HG03521 (cell line): ENCODE measurements around the gene TUFM.
A peak's percentile ranks its signal among the peaks of the same experiment; 100 is the strongest.
"Not testable (repeated sequence)": the region's sequence is repeated elsewhere in the genome, so short reads cannot be mapped to it uniquely, and the experiment has no call there.

Experiments used
- ATAC-seq: cut with Tn5 transposase; IDR thresholded peaks from one replicate; pipeline ENCODE4 v1.9.1; 2021; ENCODE audit warnings: mild to moderate bottlenecking, moderate library complexity; ENCODE audit not compliant: unreplicated experiment

The TUFM gene

DNA sequence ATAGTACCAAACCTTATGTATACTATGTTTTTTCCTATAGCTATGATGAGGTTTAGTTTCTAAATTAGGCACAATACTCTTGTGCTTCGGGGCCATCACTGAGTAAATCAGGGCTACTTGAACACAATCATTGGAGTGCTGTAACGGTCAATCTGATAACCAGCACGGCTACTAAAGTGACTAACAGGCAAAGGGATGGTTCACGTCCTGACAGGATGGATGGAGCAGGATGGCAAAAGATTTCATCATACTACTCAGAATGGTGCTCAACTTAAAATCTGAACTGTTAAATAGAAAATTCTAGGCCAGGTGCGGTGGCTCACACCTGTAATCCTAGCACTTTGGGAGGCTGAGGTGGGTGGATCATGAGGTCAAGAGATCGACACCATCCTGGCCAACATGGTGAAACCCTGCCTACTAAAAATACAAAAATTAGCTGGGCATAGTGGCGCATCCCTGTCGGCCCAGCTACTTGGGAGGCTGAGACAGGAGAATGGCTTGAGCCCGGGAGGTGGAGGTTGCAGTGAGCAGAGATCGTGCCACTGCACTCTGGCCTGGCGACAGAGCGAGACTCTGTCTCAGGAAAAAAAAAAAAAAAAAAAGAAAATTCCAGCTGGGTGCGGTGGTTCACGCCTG, 7.0 kb downstream of the TUFM start:
- no peak for ATAC-seq

DNA sequence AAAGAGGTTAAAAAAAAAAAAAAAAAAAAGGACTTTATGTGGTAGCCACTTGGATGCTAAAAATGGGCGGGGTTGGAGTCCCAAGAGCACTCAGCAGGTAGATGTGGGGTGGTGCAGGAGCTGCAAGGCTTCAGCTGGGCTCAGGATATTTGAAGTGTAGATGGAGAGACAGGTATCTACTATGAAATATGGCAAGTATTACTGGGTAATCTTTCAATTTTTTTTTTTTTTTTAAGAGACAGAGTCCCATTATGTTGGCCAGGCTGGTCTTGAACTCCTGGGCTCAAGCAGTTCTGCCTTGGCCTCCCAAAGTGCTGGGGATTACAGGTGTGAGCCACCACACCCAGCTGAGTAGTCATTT, 7.6 kb downstream of the TUFM start:
- no peak for ATAC-seq

DNA sequence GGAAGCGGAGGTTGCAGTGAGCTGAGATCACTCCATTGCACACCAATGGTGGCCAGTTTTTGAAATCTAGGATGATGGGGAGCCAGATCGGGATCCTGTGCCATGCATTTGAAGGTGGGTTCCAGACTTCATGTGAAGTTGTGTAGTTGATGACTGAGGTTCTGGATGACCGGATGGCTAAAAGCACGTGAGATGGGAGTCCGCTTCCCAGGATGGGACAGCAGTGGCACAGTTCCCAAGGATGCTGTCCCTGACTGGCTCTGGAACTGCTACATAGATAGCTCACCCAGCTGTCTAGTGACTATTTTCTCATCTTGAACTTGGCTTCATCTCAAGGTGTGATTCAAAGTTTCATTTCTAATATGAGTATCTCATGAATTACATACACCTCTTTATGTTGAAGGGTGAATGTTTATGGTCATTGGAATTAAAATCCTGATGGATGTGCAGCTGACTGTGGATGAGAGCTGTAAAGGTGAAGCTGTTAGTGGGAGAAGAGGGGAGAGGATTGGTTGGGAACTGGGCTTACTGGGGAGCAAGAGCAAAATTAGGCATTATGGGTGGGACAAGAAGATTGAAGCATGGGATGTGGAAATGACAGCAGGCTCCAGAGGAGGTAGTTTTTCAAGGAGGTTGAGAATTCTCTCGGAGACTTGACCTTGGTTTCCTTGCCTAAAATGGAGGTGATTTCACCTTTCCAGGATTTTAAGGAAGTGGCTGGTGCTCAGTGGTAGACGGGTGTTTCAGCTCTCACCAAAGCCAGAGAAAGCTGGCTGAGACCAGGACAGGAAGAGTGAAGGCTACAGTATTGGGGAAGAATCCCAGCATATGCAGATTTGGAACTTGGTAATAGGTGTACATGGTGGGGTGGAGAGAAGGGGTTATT, 8.2 kb downstream of the TUFM start:
- ATAC-seq, result no peak

DNA sequence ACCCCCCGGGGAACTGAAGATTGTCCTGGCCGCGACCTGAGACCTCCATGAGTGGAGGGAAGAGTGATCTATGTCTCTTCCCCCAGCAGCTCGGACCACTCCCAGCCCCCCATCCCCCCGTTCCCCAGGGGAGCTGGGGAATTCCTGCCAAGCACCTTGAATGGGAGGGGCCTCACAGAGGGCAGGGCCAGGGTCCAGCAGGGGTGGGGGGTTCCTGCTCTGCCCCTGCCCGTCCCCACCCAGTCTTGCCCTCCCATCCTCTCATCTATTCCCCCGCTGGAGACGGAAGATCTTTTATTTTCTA, 9.4 kb downstream of the TUFM start:
- no peak for ATAC-seq

DNA sequence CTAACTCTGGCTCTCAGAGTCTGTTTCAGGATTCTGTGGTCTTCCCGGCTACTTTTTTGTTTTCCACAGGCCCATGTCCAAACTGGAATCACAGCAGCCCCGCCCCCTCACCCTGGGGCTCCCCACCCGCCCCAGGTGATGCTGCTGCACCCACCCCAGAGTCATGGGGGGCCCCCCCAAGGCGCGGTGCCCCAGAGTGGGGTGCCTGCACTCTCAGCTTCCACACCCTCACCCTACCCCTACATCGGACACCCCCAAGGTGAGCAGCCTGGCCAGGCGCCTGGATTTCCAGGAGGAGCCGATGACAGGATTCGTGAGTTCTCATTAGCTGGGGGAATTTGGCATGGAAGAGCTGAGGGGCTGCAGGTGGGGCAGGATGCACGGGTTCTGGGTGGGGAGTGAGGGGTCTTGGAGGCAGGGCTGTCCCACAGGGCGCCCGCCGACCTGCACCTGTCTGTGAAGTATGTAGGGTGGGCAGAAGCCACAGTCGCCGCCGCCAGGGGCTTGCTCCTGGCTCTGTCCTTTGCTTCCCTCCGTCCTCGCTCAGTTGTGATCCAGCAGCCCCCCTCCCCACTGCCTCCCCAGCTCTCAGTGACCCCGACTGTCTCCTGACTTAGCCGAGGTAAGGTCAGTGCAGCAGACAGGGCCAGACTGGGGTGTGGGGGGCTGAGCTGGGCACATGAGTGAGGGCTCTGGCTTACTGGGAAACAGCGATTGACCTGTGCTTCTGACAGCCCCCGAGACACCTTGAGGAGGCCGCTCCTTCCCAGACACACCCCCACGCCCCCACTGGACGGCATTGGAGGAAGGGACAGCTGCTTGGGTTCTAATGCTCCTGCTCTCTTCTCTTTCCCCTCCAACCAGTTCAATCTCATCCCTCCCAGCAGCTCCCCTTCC, 10.0 kb downstream of the TUFM start:
- no peak for ATAC-seq

DNA sequence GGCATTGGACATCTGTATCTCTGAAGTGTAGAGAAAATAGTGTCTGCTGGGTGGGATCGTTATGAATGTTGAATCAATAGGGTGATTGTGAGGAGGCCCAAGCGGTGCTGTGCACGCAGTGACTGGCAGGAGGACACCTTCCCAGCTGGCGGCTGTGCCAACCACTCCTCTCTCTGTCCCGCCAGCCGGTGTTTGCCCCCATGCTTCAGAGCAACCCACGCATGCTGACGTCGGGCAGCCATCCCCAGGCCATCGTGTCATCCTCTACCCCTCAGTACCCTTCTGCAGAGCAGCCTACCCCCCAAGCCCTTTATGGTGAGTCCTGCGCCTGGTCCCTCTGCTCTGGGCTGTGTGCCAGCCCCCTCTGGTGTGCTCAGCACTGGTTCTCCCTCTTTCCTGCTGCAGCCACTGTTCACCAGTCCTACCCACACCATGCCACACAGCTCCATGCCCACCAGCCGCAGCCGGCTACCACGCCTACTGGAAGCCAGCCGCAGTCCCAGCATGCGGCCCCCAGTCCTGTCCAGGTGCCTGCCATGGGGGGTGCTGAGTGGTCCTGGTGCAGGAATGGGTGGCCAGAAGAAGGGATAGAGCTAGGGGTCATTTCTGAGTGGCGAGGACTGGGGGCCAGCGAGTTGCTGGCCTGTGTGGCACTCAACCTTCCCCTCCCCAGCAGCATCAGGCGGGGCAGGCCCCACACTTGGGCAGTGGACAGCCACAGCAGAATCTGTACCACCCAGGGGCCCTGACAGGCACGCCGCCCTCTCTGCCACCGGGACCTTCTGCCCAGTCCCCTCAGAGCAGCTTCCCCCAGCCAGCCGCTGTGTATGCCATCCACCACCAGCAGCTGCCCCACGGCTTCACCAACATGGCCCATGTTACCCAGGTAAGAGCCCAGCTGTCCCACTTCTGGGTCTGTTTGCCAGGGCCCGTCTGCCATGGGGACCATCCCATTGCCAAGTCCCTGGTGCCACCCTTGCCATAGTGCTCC, 11.0 kb downstream of the TUFM start:
- ATAC-seq, result no peak

DNA sequence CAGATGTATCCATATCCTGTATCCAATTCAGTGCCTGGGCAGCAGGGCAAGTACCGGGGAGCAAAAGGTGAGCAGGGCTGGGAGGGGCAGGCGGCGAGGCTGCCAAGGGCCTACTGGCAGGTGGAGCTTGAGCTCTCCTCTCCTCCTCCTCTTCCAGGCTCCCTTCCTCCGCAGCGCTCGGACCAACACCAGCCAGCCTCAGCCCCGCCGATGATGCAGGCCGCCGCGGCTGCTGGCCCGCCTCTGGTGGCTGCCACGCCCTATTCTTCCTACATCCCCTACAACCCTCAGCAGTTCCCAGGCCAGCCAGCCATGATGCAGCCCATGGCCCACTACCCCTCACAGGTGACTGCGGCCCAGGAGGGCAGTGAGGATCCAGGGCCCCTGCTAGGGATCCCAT, 11.8 kb downstream of the TUFM start:
- no peak for ATAC-seq

DNA sequence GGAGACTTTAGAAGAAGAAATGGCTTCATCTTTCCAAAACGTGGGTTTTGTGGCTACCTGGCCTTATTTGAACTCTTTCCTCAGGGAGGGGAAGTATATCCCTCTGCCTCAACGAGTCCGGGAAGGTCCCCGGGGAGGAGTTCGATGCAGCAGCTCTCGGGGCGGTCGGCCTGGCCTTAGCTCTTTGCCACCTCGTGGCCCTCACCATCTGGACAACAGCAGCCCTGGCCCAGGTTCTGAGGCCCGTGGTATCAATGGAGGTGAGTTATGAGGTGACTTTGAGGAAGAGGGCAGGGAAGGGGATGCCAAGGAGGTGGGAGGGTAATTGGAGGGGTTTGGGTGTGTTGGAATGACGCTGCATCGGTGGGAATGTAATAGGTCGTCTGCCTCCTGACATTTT, 15.6 kb downstream of the TUFM start:
- ATAC-seq, result no peak

DNA sequence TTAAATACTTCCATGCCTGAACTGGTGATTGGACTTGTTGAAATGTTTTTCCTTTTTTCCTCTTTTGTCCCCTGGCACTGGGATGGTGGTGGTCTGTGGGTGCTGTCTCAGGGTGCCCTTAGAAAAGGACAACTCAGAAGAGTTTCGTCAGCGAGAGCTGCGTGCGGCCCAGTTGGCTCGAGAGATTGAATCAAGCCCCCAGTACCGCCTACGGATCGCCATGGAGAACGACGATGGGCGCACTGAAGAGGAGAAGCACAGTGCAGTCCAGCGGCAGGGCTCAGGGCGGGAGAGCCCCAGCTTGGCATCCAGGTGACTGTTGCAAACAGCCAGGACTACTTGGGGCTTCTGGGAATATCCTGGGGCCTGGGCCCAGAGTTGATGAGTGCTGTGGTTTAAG, 16.4 kb downstream of the TUFM start:
- ATAC-seq, result no peak

DNA sequence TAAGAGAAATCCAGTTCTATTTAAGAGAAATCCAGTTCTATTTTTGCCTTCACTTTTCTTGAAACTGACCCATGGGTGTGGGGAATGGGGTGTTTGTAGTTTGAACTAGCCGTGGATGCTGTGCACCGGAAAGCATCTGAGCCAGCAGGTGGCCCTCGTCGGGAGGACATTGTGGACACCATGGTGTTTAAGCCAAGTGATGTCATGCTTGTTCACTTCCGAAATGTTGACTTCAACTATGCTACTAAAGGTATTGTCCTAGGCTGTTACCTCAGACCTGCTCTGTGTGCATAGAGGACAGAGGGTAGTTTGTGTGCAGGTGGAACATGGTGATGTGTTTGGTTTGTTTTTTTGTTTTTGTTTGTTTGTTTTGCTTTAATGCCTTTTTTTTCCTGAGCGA, 20.0 kb downstream of the TUFM start:
- no peak for ATAC-seq

DNA sequence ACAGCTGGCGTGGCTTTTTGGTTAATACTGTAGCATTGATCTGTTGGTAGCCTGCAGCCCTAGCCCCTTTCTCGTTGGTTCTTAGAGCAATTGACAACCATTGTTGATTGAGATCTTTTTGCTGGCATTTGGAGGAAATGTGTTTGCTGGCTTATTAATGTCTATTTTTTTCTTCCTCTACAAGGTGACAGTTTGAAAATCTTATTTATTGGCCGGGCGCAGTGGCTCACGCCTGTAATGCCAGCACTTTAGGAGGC, 21.5 kb downstream of the TUFM start:
- ATAC-seq, result no peak

DNA sequence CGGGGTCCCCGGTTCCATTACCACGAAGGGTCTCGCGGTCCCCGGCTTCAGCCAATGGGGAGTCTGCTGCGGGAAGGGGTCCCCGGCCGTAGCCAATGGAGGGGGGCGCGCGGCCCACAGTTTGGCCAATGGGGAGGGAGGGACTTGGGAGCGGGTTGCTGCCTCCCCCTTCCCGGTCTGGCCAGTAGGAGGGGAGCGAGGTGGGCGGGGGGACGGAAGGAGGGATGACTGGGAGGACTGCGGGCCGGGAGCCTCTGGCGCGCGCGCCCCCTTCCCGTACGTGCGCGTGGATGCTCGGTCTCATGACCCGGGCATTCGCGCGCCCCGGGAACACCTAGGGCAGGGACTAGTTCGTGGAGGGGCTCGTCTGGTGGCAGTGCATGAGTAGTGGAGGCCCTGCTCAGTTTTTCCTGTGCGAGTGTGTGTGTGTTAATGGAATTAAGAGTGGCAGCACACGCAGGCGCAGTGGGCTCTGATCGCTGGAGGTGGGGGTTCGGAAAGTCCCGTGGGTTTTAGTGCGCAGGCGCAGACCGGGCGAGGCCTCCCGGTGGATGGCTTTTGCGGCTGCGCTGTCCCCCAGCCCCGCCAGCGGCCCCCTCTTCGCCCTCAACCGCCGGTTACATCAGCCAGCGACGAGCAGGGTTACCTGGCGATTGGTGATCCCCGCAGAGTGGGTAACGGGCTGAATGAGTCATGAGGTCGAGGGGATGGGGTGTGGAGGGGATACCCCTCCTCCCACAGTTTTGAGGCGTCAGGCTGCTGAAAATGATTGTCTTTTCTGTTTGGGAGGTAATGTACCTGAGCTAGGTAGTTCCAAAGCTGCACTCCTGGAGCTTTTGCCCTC, 22.1 kb downstream of the TUFM start:
- peak; percentile 67 for ATAC-seq

DNA sequence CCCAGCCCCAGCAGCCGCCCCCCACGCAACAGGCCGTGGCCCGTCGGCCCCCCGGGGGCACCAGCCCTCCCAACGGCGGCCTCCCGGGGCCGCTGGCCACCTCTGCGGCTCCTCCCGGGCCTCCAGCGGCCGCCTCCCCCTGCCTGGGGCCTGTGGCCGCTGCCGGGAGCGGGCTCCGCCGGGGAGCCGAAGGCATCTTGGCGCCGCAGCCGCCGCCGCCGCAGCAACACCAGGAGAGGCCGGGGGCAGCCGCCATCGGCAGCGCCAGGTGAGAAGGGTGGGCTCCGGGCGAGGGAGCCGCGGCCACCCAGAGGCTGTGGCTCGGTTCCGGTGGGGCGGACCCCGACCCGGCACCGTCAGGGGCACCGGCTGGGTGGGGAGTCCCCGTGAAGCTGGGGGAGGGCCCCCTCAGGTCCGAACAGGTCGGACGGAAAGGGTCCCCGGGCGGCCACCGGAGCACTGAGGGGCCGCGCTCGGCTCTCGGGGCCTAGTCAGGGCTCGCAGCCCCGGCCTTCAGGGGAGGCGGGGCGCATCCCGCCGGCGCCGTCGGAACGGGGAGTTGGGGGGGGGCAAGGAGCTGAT, 22.8 kb downstream of the TUFM start:
- peak; percentile 13 for ATAC-seq

DNA sequence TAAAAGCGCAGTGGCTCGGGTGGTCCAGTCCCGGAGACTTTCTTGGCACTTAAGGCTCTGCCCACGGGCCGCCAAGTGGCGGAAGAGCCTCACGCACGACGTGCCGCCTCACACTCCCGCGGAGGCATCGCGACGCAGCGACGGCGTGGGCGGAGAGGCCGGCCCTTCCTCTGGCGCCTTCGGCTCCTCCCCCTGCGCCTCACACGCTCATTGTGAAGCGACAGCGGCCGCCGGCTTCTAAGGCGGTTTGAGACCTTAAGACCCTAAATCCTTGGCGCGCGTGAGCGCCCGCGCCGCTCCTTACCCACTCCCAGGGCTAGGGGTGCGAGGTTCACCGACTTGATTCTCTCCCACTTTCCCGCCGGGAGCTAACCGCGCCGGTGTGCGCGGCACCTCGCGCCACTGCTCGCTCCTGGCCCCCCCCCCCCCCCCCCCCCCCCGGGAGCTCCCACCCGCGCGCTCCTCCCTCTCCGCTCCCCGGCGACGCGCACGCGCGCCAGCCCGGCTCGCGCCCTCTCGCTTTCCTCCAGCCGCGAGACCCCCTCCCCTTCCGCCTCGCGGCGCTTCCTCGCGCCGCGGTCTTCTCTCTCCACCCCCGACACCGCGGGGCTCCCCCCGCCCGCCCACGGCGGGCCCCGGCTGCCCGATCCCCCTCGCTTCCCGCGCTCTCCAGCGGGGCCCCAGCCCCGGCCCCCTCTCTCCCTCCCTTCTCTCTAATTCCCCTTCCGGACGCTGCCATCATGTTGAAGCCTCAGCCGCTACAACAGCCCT, 23.4 kb downstream of the TUFM start, which contains the start of gene ATXN2L:
Gene ATXN2L (plus strand): TSS at position 480 of the 771 bp plus-strand sequence. CDS start 261 bp downstream, at position 741.
- ATAC-seq, result peak; percentile 42

DNA sequence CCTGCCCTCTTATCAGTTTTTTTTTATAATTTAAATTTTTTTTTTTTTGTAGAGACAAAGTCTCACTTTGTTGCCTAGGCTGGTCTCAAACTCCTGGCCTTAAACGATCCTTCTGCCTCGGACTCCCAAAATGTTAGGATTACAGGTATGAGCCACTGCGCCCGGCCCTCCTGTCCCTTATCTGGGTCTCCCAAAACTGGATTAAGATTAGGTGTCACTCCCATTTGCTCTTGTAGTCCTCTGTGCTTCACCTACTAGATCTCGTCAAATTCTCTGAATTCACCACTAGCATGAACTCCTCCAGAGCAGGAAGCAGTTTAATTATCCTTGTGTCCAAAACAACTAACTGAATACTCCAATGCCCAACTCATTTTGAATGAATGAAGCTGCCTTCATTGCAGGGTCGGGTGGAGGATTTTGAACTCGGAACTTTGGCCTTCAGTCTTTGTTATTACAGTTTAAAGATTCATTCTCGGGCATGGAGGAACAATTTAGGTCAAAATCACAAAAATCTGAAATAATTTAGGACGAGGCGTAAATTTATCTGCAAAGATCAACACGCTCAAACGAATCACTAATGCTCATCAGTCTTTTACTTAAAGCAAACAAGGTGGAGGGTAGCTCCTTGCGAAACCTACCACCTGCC, 24.2 kb downstream of the TUFM start:
- ATAC-seq, result no peak

DNA sequence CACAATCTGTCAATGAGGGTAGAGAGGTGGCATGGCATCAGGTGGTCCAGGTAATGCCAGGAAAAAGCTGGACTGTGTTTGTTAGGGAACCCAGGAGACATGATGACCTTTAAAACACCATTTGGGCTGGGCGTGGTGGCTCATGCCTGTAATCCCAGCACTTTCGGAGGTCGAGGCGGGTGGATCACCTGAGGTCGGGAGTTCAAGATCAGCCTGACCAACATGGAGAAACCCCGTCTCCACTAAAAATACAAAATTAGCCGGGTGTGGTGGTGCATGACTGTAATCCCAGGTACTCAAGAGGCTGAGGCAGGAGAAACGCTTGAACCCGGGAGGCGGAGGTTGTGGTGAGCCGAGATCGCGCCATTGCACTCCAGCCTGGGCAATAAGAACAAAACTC, 25.6 kb downstream of the TUFM start:
- ATAC-seq, result not testable (repeated sequence)

DNA sequence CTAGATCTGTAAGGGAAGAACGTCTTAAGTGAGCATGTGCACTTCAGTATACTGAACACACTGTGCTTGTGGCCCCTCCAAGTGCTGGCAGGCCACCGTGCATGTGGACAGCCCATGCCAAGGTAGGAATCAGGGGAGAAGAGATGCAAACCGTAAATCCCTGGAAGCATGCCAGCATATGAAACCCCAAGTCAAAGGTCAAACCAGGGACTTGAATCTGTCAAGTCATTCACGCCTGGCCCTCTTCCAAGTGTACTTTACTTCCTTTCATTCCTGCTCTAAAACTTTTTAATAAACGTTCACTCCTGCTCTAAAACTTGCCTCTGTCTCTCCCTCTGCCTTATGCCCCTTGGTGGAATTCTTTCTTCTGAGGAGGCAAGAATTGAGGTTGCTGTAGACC, 26.1 kb downstream of the TUFM start:
- ATAC-seq, result no peak

DNA sequence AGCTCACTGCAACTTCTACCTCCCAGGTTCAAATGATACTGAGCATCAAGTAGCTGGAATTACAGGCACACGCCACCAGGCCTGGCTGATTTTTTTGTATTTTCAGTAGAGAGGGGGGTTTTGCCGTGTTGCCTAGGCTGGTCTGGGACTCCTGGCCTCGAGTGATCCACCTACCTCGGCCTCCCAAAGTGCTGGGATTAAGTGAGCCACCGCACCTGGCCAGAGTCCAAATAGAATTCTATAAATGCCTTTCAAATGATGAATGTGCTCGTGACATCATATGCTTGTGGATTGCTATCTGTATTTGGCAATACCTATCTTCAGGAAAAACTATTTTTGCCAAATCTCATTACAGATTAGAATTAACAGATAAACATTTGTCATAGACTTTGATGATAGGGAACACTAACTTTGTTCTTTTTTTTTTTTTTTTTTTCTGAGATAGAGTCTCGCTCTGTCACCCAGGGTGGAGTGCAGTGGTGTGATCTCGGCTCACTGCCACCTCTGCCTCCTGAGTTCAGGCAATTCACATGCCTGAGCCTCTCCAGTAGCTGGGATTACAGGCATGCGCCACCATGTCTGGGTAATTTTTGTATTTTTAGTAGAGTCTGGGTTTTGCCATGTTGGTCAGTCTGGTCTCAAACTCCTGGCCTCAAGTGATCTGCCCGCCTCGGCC, 38.6 kb downstream of the TUFM start:
- ATAC-seq, result not testable (repeated sequence)
